Measurements from ENCODE around the gene CACNA1C. TPM values are rescaled to one million over a fixed set of nuclear protein-coding genes. Genes with fewer than 3 reads are reported as not detected.

Gene CACNA1C
- total RNA-seq, 1 experiment from 2014 or later, result 3.7 TPM

GRCh38 chr12:2462087-2462486, 409.3 kb downstream of the CACNA1C start:
- BruUV-seq (replicated peaks), result no TSS peak
- H3K27ac ChIP-seq (ENCODE audit: low read depth, low read length, poor library complexity, severe bottlenecking), result no peak overlapping the region
- TF ChIP-seq EZH2 (IDR thresholded peaks at IDR 0.05; ENCODE audit: borderline replicate concordance, low read depth, low read length, poor library complexity, severe bottlenecking), result no peak
- TF ChIP-seq CTCF (conservative IDR thresholded peaks at IDR 0.05; ENCODE audit: low read depth, low read length), result no peak
- no peaks in the 10 kb centered on the region for H3K36me3 ChIP-seq (ENCODE audit: insufficient read depth, low read length, poor library complexity, severe bottlenecking)
- DNase-seq (ENCODE audit: low spot score), result no peak
- intact Hi-C loops (cut with micrococcal nuclease; ENCODE audit: unreplicated experiment), result no loop called here
- H3K4me1 ChIP-seq (ENCODE audit: insufficient read depth, low read length, poor library complexity, severe bottlenecking), result no peaks in the 10 kb centered on the region
- ChIA-PET CTCF (interaction anchor here (0.5 kb wide), 1 partner anchor 12 kb away, joined by 5 read pairs; no protein-coding TSS in a partner anchor), POLR2A (ENCODE audit: low non-redundant PET) (no interaction called here)
- no peak overlapping the region for H3K4me3 ChIP-seq (ENCODE audit: low read depth, low read length, poor library complexity, severe bottlenecking)
- no peaks in the 10 kb centered on the region for H3K9me3 ChIP-seq (ENCODE audit: low read depth, low read length, poor library complexity, severe bottlenecking)
- H3K27me3 ChIP-seq (replicated peaks; ENCODE audit: insufficient read depth, low read depth, low read length, poor library complexity), result no peaks in the 10 kb centered on the region

- Histone ChIP-seq H3K9me3 (ENCODE audit: low read depth, low read length, poor library complexity, severe bottlenecking) (no peaks in the 10 kb centered on the region), H3K27me3 (replicated peaks; ENCODE audit: insufficient read depth, low read depth, low read length, poor library complexity) (no peaks in the 10 kb centered on the region), H3K4me1 (ENCODE audit: insufficient read depth, low read length, poor library complexity, severe bottlenecking) (no peaks in the 10 kb centered on the region), H3K27ac (ENCODE audit: low read depth, low read length, poor library complexity, severe bottlenecking) (no peak overlapping the region), H3K4me3 (ENCODE audit: low read depth, low read length, poor library complexity, severe bottlenecking) (no peak overlapping the region), H3K36me3 (ENCODE audit: insufficient read depth, low read length, poor library complexity, severe bottlenecking) (no peaks in the 10 kb centered on the region)
- TF ChIP-seq CTCF (conservative IDR thresholded peaks at IDR 0.05; ENCODE audit: low read depth, low read length) (no peak), EZH2 (IDR thresholded peaks at IDR 0.05; ENCODE audit: borderline replicate concordance, low read depth, low read length, poor library complexity, severe bottlenecking) (no peak)
- intact Hi-C loops (cut with micrococcal nuclease; ENCODE audit: unreplicated experiment), result no loop called here
- ChIA-PET POLR2A (ENCODE audit: low non-redundant PET) (no interaction called here), CTCF (no interaction called here)
- no TSS peak for BruUV-seq (replicated peaks)
- DNase-seq (ENCODE audit: low spot score), result no peak
Measured at GRCh38 chr12:2463719-2464118, 410.9 kb downstream of the CACNA1C start.

GRCh38 chr12:2465681-2466080, 412.9 kb downstream of the CACNA1C start:
- intact Hi-C loops (cut with micrococcal nuclease; ENCODE audit: unreplicated experiment), result no loop called here
- no TSS peak for BruUV-seq (replicated peaks)

More at GRCh38 chr12:2465681-2466080, 412.9 kb downstream of the CACNA1C start:
- no peaks in the 10 kb centered on the region for H3K4me1 ChIP-seq (ENCODE audit: insufficient read depth, low read length, poor library complexity, severe bottlenecking)
- no peak for TF ChIP-seq CTCF (conservative IDR thresholded peaks at IDR 0.05; ENCODE audit: low read depth, low read length)
- no peak for TF ChIP-seq EZH2 (IDR thresholded peaks at IDR 0.05; ENCODE audit: borderline replicate concordance, low read depth, low read length, poor library complexity, severe bottlenecking)
- POLR2A ChIA-PET (ENCODE audit: low non-redundant PET), result no interaction called here
- no peak overlapping the region for H3K27ac ChIP-seq (ENCODE audit: low read depth, low read length, poor library complexity, severe bottlenecking)
- H3K4me3 ChIP-seq (ENCODE audit: low read depth, low read length, poor library complexity, severe bottlenecking), result no peak overlapping the region
- no peaks in the 10 kb centered on the region for H3K27me3 ChIP-seq (replicated peaks; ENCODE audit: insufficient read depth, low read depth, low read length, poor library complexity)
- no peaks in the 10 kb centered on the region for H3K36me3 ChIP-seq (ENCODE audit: insufficient read depth, low read length, poor library complexity, severe bottlenecking)
- no peaks in the 10 kb centered on the region for H3K9me3 ChIP-seq (ENCODE audit: low read depth, low read length, poor library complexity, severe bottlenecking)
- CTCF ChIA-PET, result no interaction called here
- no peak for DNase-seq (ENCODE audit: low spot score)

Measured in A673 (cell line).